ENCODE measurements around the gene PHKA2.

- TF ChIP-seq CTCF (IDR thresholded peaks at IDR 0.05) (no peak), POLR2A (IDR thresholded peaks at IDR 0.05) (no peak)
Observed at GRCh38 chrX:18893536-18893935, 90.4 kb downstream of the PHKA2 start.

Measured in right lobe of liver (tissue), 4 donors.